ENCODE results near the gene ATP5F1C. TPM values are rescaled to one million over a fixed set of nuclear protein-coding genes. Genes with fewer than 3 reads are reported as not detected.
A peak's percentile ranks its signal among the peaks of the same experiment; 100 is the strongest.

The ATP5F1C gene
- total RNA-seq, 1 donor from 2014 or later, result 165 TPM

DNA sequence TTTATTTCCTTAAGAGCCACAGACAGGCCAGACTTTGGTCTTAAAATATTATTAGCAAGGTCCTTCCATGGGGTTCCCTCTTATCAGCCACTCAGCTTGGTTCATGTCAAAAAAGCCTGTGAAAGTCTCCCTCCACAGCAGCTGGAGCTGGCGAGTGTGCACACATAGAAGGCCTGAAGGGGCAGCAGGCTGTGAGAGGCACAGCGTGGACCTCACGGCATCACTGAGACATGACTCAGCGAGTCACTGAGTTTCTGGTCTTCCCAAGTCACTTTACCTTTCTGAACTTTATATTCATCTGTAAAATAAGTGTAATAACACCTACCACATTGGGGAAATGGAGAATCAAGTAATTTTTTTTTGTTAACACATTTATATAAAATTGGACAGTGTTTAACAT is 39.0 kb downstream of the ATP5F1C start:
- TF ChIP-seq, protein P1, sequence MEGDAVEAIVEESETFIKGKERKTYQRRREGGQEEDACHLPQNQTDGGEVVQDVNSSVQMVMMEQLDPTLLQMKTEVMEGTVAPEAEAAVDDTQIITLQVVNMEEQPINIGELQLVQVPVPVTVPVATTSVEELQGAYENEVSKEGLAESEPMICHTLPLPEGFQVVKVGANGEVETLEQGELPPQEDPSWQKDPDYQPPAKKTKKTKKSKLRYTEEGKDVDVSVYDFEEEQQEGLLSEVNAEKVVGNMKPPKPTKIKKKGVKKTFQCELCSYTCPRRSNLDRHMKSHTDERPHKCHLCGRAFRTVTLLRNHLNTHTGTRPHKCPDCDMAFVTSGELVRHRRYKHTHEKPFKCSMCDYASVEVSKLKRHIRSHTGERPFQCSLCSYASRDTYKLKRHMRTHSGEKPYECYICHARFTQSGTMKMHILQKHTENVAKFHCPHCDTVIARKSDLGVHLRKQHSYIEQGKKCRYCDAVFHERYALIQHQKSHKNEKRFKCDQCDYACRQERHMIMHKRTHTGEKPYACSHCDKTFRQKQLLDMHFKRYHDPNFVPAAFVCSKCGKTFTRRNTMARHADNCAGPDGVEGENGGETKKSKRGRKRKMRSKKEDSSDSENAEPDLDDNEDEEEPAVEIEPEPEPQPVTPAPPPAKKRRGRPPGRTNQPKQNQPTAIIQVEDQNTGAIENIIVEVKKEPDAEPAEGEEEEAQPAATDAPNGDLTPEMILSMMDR (IDR thresholded peaks at IDR 0.05; ENCODE audit: insufficient read depth, low read length, severe bottlenecking), result no peak

DNA sequence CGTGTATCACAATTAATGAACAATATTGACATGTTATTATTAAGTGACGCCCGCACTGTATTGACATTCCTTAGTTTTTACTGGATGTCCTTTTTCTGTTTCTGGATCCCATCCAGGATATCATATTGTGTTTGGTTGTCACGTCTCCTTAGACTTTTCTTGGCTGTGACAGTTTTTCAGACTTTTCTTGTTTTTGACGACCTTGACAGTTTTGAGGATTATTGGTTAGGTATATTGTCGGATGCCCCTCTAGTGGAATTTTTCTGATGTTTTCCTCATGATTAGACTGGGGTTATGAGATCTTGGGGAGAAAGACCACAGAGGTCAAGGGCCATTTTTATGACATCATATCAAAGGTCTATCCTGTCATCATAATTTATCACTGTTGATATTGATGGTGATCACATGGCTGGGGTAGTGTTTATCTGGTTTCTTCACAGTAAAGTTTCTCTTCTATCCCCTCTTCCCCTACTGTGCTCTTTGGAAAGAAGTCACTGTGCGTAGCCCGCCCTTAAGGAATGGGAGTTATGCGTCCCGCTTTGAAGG is 41.4 kb downstream of the ATP5F1C start:
- Histone ChIP-seq H3K4me3 (ENCODE audit: low read depth, low read length) (no peak overlapping the region), H3K27me3 (ENCODE audit: control insufficient read depth, insufficient read depth, low read length) (no peaks in the 10 kb centered on the region), H3K36me3 (ENCODE audit: control insufficient read depth, insufficient read depth, low read length) (peaks cover 2% of the 10 kb centered on the region)
- DNase-seq (ENCODE audit: low read depth) (no peak), FAIRE-seq (no peak)
- TF ChIP-seq, protein P1 (IDR thresholded peaks at IDR 0.05; ENCODE audit: insufficient read depth, low read length, severe bottlenecking), result no peak

More for the DNA sequence above, 39.0 kb downstream of the ATP5F1C start:
- peaks cover 5% of the 10 kb centered on the region for H3K36me3 ChIP-seq (ENCODE audit: control insufficient read depth, insufficient read depth, low read length)
- DNase-seq (ENCODE audit: low read depth), result peak; percentile 30
- no peaks in the 10 kb centered on the region for H3K27me3 ChIP-seq (ENCODE audit: control insufficient read depth, insufficient read depth, low read length)
- no peak overlapping the region for H3K4me3 ChIP-seq (ENCODE audit: low read depth, low read length)
- FAIRE-seq, result no peak

DNA sequence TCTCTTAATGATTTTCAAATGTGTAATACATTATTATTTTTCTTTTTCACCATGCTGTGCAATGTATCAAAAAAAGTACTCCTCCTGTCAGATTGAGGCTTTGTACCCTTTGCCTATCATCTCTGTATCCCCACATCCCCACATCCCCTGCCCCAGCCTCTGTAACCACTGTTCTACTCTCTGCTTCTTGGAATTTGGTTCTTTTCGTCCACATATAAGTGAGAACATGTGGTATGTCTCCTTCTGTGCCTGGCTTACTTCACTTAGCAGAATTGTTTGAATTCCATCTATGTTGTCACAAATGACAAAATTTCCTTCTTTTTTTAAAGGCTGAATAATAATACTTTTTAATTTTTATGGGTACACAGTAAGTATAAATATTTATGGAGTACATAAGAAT is 44.1 kb downstream of the ATP5F1C start:
- Histone ChIP-seq H3K27me3 (ENCODE audit: control insufficient read depth, insufficient read depth, low read length) (no peaks in the 10 kb centered on the region), H3K4me3 (ENCODE audit: low read depth, low read length) (no peak overlapping the region), H3K36me3 (ENCODE audit: control insufficient read depth, insufficient read depth, low read length) (no peaks in the 10 kb centered on the region)
- DNase-seq (ENCODE audit: low read depth) (no peak), FAIRE-seq (no peak)
- TF ChIP-seq, protein P1 (IDR thresholded peaks at IDR 0.05; ENCODE audit: insufficient read depth, low read length, severe bottlenecking), result no peak

DNA sequence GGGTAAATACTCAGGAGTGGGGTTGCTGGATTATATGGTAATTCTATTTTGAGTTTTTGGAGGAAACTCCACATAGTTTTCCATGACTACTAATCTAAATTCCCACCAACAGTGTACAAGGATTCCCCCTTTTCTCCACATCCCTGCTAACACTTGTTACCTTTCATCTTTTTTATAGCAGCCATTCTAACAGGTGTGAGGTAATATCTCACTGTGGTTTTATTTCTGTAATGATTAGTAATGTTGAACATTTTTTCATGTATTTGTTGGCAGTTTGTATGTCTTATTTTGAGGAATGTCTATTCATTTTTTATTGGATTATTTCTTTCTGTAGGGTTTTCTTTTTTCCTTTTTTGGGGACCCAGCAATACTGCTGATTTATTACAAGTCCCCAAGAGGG is 45.2 kb downstream of the ATP5F1C start:
- Histone ChIP-seq H3K36me3 (ENCODE audit: control insufficient read depth, insufficient read depth, low read length) (no peaks in the 10 kb centered on the region), H3K4me3 (ENCODE audit: low read depth, low read length) (no peak overlapping the region), H3K27me3 (ENCODE audit: control insufficient read depth, insufficient read depth, low read length) (no peaks in the 10 kb centered on the region)
- no peak for DNase-seq (ENCODE audit: low read depth)
- FAIRE-seq, result no peak
- TF ChIP-seq, protein P1 (IDR thresholded peaks at IDR 0.05; ENCODE audit: insufficient read depth, low read length, severe bottlenecking), result no peak

DNA sequence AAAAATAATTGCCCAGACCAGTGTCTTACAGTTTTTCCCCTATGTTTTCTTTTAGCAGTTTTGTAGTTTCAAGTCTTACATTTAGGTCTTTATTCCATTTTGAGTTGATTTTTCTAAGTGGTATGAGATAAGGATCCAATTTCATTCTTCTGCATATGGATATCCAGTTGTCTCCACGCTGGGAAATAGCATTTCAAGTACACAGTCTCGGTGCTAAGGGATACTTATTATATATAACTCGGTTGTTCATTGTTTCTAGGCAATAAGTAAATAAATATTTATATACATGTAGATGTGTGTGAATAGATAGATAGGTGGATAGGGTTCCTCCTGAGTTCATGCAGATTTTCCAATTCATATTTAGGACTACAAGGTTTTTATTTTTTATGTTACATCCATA is 46.3 kb downstream of the ATP5F1C start:
- TF ChIP-seq, protein P1 (IDR thresholded peaks at IDR 0.05; ENCODE audit: insufficient read depth, low read length, severe bottlenecking), result no peak
- H3K27me3 ChIP-seq (ENCODE audit: control insufficient read depth, insufficient read depth, low read length), result no peaks in the 10 kb centered on the region
- DNase-seq (ENCODE audit: low read depth) (no peak), FAIRE-seq (no peak)
- no peaks in the 10 kb centered on the region for H3K36me3 ChIP-seq (ENCODE audit: control insufficient read depth, insufficient read depth, low read length)
- no peak overlapping the region for H3K4me3 ChIP-seq (ENCODE audit: low read depth, low read length)

DNA sequence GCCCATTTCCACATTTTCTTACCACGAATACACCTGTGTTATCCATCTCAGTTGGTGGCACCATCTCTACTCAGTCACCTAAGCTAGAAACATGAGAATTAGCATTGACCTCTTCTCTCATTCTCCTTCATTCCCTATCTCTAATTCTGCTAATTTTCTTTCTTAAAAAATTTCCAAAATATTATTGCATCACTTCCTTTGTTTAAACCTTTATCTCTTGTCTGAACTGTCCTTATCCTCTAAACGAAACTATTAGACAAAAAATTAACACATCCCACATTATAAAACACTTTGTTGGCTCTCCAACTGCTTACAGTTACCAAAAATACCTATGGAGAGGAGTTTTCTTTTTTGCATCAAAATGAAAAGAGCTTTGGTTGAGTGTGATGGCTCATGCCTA is 48.6 kb downstream of the ATP5F1C start:
- FAIRE-seq, result no peak
- Histone ChIP-seq H3K36me3 (ENCODE audit: control insufficient read depth, insufficient read depth, low read length) (no peaks in the 10 kb centered on the region), H3K27me3 (ENCODE audit: control insufficient read depth, insufficient read depth, low read length) (no peaks in the 10 kb centered on the region), H3K4me3 (ENCODE audit: low read depth, low read length) (no peak overlapping the region)
- TF ChIP-seq, protein P1 (IDR thresholded peaks at IDR 0.05; ENCODE audit: insufficient read depth, low read length, severe bottlenecking), result no peak
- DNase-seq (ENCODE audit: low read depth), result no peak

Data from bronchial epithelial cell (primary cell).